Parathyroid adenoma (tissue), 2 donors: Measurements from ENCODE around the gene NSD1.

Experiments used
- H2AFZ ChIP-seq: fragments of 300-600 bp; sonication (generic); one replicate; pipeline ENCODE4 v1.7.0; 2017; ENCODE audit warnings: antibody characterized with exemption, mild to moderate bottlenecking
- H3K27ac ChIP-seq: fragments of 300-600 bp; sonication (generic); one replicate; pipeline ENCODE4 v1.7.0; 2017
- H3K27me3 ChIP-seq: fragments of 300-600 bp; sonication (generic); one replicate; pipeline ENCODE4 v1.7.0; 2017; ENCODE audit warnings: low read length; ENCODE audit not compliant: control insufficient read depth, insufficient read depth
- H3K36me3 ChIP-seq: fragments of 300-600 bp; sonication (generic); one replicate; pipeline ENCODE4 v1.7.0; 2017; ENCODE audit warnings: low read length; ENCODE audit not compliant: control insufficient read depth, insufficient read depth
- H3K4me1 ChIP-seq: fragments of 300-600 bp; sonication (generic); one replicate; pipeline ENCODE4 v1.7.0; 2017; ENCODE audit warnings: control low read depth
- H3K4me2 ChIP-seq: fragments of 300-600 bp; sonication (generic); one replicate; pipeline ENCODE4 v1.7.0; 2017; ENCODE audit warnings: low read length
- H3K4me3 ChIP-seq: fragments of 300-600 bp; sonication (generic); one replicate; pipeline ENCODE4 v1.7.0; 2017; ENCODE audit warnings: low read depth, low read length
- H3K79me2 ChIP-seq: fragments of 300-600 bp; sonication (generic); one replicate; pipeline ENCODE4 v1.7.0; 2017; ENCODE audit warnings: control low read depth
- H3K9ac ChIP-seq: fragments of 300-600 bp; sonication (generic); one replicate; pipeline ENCODE4 v1.7.0; 2017; ENCODE audit warnings: mild to moderate bottlenecking
- H3K9me3 ChIP-seq: fragments of 300-600 bp; sonication (generic); one replicate; pipeline ENCODE4 v1.7.0; 2017; ENCODE audit warnings: low read length; ENCODE audit not compliant: control insufficient read depth
- CTCF ChIP-seq: fragments of 300-600 bp; sonication (generic); IDR thresholded peaks from one replicate; pipeline ENCODE4 v1.7.0; 2017; ENCODE audit warnings: antibody characterized with exemption, mild to moderate bottlenecking
- donor health status: primary hyperparathyroidism.

Gene NSD1

GRCh38 chr5:177178733-177179304 lies 45.2 kb downstream of the NSD1 start:
- H3K27ac ChIP-seq: no peak overlapping the region
- no peaks in the 10 kb centered on the region for H3K36me3 ChIP-seq
- peaks cover 57% of the 10 kb centered on the region for H3K79me2 ChIP-seq
- H3K27me3 ChIP-seq: no peaks in the 10 kb centered on the region
- H3K4me2 ChIP-seq: no peak overlapping the region
- peaks cover 1% of the 10 kb centered on the region for H3K4me1 ChIP-seq
- no peak overlapping the region for H3K9ac ChIP-seq
- no peak overlapping the region for H2AFZ ChIP-seq
- no peaks in the 10 kb centered on the region for H3K9me3 ChIP-seq
- H3K4me3 ChIP-seq: no peak overlapping the region
- no peak for TF ChIP-seq CTCF

DNA sequence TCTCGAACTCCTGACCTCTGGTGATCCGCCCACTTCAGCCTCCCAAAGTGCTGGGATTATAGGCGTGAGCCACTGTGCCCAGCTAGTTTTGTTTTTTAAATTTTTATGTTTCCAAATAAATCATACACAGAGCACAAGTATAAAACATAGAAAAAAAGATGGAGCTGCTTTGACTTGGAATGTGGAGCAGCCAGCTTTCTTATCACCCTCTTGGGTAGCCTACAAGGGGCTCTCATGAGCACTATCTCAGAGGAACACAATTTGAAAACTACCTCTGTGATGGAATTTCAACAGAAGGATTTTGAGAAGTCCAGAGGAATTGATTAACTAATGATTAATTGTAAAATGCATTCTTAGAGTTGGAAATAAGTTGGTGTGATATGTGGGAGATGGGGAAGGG lies 45.9 kb downstream of the NSD1 start:
- peaks cover 5% of the 10 kb centered on the region for H3K4me1 ChIP-seq
- H3K4me2 ChIP-seq: no peak overlapping the region
- H3K79me2 ChIP-seq: peaks cover 55% of the 10 kb centered on the region
- no peak overlapping the region for H3K9ac ChIP-seq
- H3K27ac ChIP-seq: no peak overlapping the region
- no peaks in the 10 kb centered on the region for H3K9me3 ChIP-seq
- no peak overlapping the region for H3K4me3 ChIP-seq
- no peak overlapping the region for H2AFZ ChIP-seq
- H3K27me3 ChIP-seq: no peaks in the 10 kb centered on the region
- TF ChIP-seq CTCF: no peak
- H3K36me3 ChIP-seq: no peaks in the 10 kb centered on the region

DNA sequence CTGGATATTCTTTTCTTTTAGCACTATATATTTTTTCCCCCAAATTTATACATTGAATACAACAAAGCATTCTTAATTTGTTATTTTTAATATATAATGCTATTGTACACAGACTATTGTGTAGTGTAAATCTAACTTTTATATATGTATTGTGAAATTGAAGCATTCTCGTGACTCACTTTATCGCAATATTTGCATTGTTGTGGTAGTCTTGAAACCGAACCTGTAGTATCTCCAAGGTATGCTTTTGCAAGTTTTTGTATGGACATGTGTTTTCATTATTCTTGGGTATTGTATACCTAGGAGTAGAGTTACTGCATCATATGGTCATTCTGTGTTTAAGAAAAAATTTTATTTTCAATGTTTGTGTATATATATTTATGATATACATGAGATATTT lies 49.6 kb downstream of the NSD1 start:
- Histone ChIP-seq H3K36me3 (no peaks in the 10 kb centered on the region), H3K4me2 (no peak overlapping the region), H2AFZ (no peak overlapping the region), H3K27ac (no peak overlapping the region), H3K4me3 (no peak overlapping the region), H3K27me3 (no peaks in the 10 kb centered on the region), H3K79me2 (peaks cover 42% of the 10 kb centered on the region), H3K4me1 (peaks cover 9% of the 10 kb centered on the region), H3K9me3 (no peaks in the 10 kb centered on the region), H3K9ac (no peak overlapping the region)
- no peak for TF ChIP-seq CTCF

- H2AFZ ChIP-seq: no peak overlapping the region
- H3K4me3 ChIP-seq: no peak overlapping the region
- H3K36me3 ChIP-seq: no peaks in the 10 kb centered on the region
- no peak overlapping the region for H3K9ac ChIP-seq
- TF ChIP-seq CTCF: no peak
- no peaks in the 10 kb centered on the region for H3K27me3 ChIP-seq
- no peak overlapping the region for H3K4me2 ChIP-seq
- H3K79me2 ChIP-seq: peaks cover 43% of the 10 kb centered on the region
- no peaks in the 10 kb centered on the region for H3K9me3 ChIP-seq
- H3K4me1 ChIP-seq: peaks cover 9% of the 10 kb centered on the region
- H3K27ac ChIP-seq: no peak overlapping the region
These were observed 50.3 kb downstream of the NSD1 start for GRCh38 chr5:177183766-177184360.

DNA sequence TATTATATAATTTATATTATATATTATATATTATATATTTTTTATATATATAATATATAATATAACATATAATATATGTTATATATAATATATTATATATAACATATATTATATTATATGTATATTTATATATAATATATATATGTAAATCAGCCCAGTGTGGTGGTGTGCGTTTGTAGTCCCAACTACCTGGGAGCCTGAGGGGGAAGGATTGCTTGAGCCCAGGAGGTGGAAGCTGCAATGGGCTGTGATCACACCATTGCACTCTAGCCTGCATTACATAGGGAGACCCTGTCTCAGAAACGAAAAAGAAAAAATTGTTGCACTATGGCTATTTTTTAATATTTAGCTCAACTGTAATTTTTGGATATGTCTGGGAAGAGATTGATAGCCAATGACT lies 52.4 kb downstream of the NSD1 start:
- Histone ChIP-seq H3K4me2 (no peak overlapping the region), H3K27ac (no peak overlapping the region), H3K9me3 (no peaks in the 10 kb centered on the region), H3K79me2 (peaks cover 40% of the 10 kb centered on the region), H3K27me3 (no peaks in the 10 kb centered on the region), H3K4me1 (peaks cover 13% of the 10 kb centered on the region), H3K4me3 (no peak overlapping the region), H3K36me3 (no peaks in the 10 kb centered on the region), H3K9ac (no peak overlapping the region), H2AFZ (no peak overlapping the region)
- no peak for TF ChIP-seq CTCF
